Hematopoietic multipotent progenitor cell treated with erythropoietin and hydrocortisone succinate and interleukin-3 and kit ligand, for 15 days (in vitro differentiated cells): ENCODE data around the gene POFUT2.
"Not testable (repeated sequence)": the region's sequence is repeated elsewhere in the genome, so short reads cannot be mapped to it uniquely, and the experiment has no call there.

Experiments used
- DNase-seq: peaks from one replicate; pipeline ENCODE4 v3.0.0-alpha.2; 2015; ENCODE audit warnings: low spot score

Gene POFUT2

GRCh38 chr21:45309987-45310381, 22.3 kb upstream of the POFUT2 start:
- no peak for DNase-seq

- DNase-seq = peak; percentile 23
Measured at GRCh38 chr21:45309069-45309986, 21.6 kb upstream of the POFUT2 start.

GRCh38 chr21:45308194-45309068, 20.7 kb upstream of the POFUT2 start:
- DNase-seq = no peak

- not testable (repeated sequence) for DNase-seq
Measured at GRCh38 chr21:45307597-45308158, 20.0 kb upstream of the POFUT2 start.

GRCh38 chr21:45306832-45307571, 19.3 kb upstream of the POFUT2 start:
- DNase-seq = no peak

- DNase-seq = no peak
Measured at GRCh38 chr21:45306453-45306831, 18.7 kb upstream of the POFUT2 start.

- no peak for DNase-seq
Measured at GRCh38 chr21:45305836-45306235, 18.1 kb upstream of the POFUT2 start.

GRCh38 chr21:45304945-45305344, 17.2 kb upstream of the POFUT2 start:
- DNase-seq = no peak

- no peak for DNase-seq
Measured at GRCh38 chr21:45304476-45304830, 16.8 kb upstream of the POFUT2 start.

- no peak for DNase-seq
Measured at GRCh38 chr21:45303751-45304475, 16.2 kb upstream of the POFUT2 start.

GRCh38 chr21:45303091-45303615, 15.5 kb upstream of the POFUT2 start:
- DNase-seq = no peak

GRCh38 chr21:45302082-45303061, 14.7 kb upstream of the POFUT2 start:
- no peak for DNase-seq

- DNase-seq = no peak
Measured at GRCh38 chr21:45301521-45302081, 13.9 kb upstream of the POFUT2 start.

GRCh38 chr21:45300786-45301520, 13.3 kb upstream of the POFUT2 start:
- no peak for DNase-seq

- DNase-seq = no peak
Measured at GRCh38 chr21:45299864-45300785, 12.4 kb upstream of the POFUT2 start.

GRCh38 chr21:45299026-45299863, 11.6 kb upstream of the POFUT2 start:
- no peak for DNase-seq

GRCh38 chr21:45297869-45298268, 10.2 kb upstream of the POFUT2 start:
- DNase-seq = no peak
